OCI-LY3 (cell line): Measurements from ENCODE around the gene WWOX.

ENCODE experiments used
- CTCF ChIP-seq: fragments of 200-600, 300-600 bp; sonication (generic); IDR thresholded peaks from 2 replicates; pipeline ENCODE4 v1.5.1; 2014; ENCODE audit warnings: antibody characterized with exemption, low read length, low read depth
- EZH2phosphoT487 ChIP-seq: fragments of 200-600 bp; shearing (Covaris generic); IDR thresholded peaks from 2 replicates; pipeline ENCODE4 v1.6.1; 2018; ENCODE audit warnings: antibody characterized with exemption, mixed run types, low read depth

- TF ChIP-seq CTCF (no peak), EZH2phosphoT487 (no peak)
These were observed 889.0 kb downstream of the WWOX start for GRCh38 chr16:78988361-78988969.
